GM11168 (cell line): ENCODE results near the gene CXCR2.
"Not testable (repeated sequence)": the region's sequence is repeated elsewhere in the genome, so short reads cannot be mapped to it uniquely, and the experiment has no call there.

ENCODE experiments used
- in situ Hi-C: fragments of 300-500 bp; cut with MboI; formaldehyde crosslinking; loops from one replicate; pipeline ENCODE4 v1.12.0; 2022; ENCODE audit warnings: low sequenced_read_pairs; ENCODE audit not compliant: unreplicated experiment

The CXCR2 gene

DNA sequence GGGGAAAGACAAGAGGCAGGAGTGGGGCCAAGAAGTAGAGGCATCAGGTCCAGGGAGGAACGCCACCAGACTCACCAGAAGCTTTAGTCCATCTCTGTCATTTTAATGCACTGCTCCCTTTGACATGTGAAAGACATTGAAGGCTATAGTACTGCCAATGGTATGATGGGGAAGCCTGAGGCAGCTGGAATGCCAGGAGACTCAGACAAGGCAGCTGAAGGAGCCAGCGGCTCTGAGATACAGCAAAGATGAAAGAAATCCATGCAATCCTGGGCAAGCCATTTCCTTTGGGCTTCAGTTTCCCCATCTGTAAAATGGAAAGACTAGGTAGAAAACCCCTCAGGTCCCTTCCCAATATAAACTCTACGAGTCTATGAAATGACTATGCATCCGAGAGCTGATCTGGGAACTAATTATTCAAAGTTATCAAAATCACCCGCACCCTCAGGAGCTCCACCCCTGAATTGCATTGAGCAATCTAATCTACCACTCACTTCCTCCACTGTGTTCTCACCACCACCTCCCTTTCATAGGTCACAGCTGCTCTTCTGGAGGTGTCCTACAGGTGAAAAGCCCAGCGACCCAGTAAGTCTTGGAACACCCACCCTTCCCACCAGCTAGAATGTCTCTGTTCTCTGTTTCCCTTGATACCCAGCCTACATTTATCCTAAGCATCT is 3.1 kb downstream of the CXCR2 start:
- in situ Hi-C loops, result no loop called here

DNA sequence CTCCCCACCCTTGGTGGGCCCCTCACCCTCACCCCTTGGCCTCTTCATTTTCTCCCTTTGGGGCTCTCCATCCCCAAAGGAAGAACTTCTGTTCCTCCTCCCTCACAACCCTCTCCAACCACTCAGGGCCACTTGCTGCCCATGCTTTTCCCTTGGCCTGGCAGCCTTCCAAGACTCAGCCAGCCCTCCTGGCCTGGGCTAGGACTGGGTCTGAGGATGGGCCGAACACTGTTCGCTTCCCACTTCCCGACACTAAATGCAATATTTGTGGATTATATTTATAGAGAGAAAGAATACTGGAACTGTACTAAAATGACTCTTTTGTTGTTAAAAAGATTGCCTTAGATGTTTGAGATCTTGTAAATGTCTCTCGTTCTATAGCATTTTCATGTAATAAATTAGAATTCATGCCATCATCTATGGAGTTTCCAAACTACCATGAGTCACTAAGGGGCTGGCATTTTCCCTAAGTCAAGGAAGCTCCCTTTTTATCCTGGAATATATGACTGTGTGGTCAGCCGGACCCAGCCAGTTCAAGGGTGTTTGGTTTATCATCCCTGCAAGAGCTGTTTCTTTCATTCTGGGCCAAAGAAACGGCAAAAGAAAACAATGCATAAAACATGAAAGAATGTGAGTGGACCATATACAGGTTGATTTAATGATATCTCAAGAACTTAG is 3.8 kb downstream of the CXCR2 start:
- in situ Hi-C loops, result no loop called here

DNA sequence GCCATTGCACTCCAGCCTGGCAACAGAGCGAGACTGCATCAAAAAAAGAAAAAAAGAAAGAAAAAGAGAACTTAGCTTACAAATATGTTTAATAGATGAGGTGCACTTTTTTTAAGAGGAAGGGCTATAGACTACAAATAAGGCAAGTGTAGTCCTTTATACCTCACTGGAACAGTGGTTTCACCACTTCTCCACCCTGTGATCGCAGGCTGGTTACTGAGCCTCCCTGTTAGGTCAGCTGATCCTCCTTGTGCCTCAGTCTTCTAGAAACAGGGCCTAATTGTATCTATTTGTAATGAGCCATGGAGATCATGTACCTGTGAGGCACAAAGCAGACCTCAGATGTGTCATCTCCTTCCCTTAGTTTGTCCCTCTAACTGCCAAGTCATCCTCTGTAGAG is 4.5 kb downstream of the CXCR2 start:
- in situ Hi-C loops, result no loop called here

DNA sequence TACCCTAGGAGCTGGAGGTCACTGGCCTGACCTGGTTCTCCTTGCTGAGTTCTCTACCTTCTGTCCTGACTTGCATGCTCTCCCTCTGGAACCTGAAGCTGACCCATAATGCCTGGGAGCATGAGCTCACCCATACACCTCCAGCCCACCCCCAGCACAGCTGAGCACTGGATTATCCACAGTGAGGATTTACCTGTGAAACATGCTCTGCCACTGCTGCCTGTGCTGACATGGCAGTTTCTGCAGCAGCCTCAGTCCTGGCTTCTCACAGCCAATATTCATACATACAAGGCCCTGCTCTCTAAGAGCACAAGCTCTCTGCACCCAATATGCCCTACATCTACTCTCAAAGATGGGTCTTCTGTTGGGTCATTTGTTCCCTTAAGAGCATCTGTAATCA is 5.0 kb downstream of the CXCR2 start:
- in situ Hi-C loops, result no loop called here

DNA sequence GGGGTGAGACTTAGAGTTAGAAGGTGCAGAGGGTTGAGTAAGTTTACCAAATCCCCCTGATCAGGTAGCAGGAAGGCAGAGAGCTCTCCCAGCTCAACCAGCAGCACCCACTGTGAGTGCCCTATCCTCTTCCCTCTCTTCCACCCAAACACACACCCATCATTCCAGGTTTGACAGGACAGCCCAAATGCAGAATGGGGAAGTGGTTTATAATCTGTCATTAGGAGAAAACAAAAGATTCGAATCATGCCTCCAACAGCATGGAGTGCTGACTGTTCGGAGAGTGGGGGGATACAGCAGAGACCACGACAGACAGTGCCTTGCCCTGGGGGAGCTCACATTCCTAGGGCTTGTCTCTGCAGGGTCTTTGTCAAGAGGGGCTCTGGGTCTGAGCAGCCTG is 11.7 kb downstream of the CXCR2 start:
- in situ Hi-C loops, result no loop called here

DNA sequence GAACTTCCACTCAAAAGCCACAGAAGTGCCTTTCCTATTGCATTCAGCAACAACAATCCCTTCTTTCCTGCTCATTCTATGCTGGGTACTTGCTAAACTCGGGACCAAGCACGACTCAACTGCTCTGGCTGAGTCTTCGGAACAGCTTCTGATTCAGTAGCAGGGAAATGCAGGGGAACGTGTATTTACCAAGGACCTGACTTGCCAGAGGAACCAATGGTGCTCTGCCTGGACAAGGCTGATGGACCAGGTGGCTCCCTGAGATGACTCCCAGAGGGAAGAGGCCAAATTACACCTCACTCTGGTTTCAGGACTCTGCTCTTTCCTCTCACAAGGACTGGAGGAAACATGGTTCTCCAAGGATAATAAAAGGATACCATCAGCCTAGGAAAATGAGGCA is 12.2 kb downstream of the CXCR2 start:
- in situ Hi-C loops, result no loop called here

DNA sequence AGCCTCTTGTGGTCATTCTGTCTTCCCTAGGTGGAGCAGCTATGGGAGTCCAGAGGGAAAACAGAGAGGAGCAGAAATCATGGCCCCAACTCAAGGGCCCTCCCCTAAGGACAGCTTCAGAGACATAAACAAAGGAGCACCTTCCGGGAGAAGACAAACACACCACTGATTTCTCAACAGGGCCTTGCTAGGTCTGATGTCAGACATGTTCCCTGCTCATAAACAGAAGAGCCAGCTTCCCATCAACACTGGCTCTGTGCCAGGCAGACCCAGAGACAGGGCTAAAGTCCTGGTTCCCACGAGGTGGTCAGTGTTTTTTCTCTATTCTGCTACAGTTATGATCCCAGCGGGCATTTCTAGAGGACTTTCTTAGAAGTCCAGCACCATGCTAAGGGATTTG is 19.3 kb downstream of the CXCR2 start:
- in situ Hi-C loops, result no loop called here

DNA sequence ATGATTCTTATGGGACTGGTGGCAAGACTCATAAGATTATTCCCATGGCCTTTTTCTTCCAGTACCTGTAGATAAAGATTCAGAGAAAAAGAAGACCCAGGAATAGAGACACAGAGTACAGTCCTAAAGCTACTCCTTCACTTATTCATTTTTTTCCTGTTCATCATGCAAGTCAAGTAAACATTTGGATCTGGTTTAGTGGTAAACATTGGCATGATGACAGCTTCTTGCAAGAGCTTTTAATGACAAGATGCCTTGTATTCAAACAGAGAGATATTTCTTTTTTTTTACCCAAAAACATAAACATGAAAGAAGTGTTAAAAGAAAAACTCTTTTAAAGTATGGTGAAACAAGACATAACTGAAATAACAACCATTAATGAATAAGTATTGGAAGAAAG is 20.2 kb downstream of the CXCR2 start:
- in situ Hi-C loops, result no loop called here

DNA sequence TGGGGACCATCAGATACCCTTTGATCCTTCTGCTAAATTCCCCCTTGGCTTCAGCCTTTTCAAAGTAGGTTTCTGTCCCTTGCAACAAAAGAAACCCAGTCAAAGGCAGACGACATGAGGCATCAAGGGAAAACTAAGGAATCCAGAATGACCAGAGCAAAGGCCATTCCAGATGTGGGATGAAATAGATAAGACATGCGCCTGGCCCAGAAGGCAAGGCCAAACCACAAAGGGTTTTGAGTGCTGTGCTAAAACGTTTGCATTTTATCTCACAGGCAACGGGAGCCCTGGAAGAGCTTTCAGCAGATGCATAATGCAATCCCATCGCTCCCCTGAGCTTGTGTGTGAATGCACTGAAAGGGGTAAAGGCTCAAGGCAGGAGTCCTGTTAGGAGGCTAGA is 23.3 kb downstream of the CXCR2 start:
- in situ Hi-C loops, result no loop called here

DNA sequence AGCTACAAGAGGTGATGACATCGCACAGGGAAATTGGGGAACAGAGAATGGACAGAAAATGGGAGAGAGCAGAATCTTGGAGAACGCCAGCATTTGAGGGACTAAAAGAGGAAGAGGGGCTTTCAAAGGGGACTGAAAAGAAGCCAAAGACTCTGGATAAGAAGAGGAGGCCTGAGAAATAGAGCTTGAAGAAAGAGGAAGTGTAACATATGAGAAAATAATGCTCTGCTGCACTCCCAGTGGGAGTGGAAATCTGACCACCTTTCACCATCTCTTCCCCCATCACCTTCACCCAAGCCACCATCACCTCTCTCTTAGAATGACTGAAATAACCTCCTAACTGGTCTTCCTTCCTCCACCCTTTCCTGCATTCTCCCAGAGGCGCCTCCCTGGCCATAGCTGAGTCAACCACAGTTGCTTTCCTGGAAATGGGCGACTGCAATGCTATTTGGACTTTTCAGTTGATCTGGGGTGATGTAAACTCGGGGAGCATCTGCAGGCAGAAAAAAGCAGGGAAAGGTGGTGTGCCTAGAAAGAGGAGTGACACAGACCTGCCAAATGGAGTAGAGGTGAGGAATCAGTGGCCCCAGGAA is 24.1 kb downstream of the CXCR2 start:
- in situ Hi-C loops, result no loop called here

DNA sequence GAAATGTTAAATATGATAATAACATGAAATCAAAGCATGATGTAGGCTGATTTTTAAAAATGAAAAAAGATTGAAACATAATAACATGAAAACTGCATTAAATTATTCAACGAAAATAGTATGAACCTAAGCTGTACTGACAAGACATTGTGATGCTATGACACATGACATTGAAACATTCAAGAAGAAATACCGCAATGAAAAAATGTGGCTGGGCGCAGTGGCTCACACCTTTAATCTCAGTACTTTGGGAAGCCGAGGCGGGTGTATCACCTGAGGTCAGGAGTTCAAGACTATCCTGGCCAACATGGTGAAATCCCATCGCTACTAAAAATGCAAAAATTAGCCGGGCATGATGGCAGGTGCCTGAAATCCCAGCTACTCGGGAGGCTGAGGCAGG is 26.3 kb downstream of the CXCR2 start:
- in situ Hi-C loops, result no loop called here

DNA sequence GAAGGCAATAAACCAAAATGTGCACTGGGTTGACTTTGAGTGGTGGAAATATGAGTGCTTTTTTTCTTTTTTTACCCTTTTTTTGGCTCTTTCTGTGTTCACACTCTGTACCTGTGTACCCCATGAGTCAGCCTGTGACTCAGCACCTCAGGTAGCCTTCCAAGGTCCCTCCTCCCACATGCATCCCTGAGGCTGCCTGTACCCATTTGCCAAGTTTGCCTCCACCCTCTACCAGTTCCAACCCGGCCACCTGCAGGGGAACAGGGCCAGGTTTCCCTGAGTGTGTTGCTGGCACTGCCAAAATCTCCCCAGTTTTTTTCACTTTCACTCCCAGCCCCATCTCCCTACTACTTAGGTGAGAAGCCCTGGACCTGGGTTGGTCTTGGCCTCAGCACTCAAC is 26.9 kb downstream of the CXCR2 start:
- in situ Hi-C loops, result no loop called here

DNA sequence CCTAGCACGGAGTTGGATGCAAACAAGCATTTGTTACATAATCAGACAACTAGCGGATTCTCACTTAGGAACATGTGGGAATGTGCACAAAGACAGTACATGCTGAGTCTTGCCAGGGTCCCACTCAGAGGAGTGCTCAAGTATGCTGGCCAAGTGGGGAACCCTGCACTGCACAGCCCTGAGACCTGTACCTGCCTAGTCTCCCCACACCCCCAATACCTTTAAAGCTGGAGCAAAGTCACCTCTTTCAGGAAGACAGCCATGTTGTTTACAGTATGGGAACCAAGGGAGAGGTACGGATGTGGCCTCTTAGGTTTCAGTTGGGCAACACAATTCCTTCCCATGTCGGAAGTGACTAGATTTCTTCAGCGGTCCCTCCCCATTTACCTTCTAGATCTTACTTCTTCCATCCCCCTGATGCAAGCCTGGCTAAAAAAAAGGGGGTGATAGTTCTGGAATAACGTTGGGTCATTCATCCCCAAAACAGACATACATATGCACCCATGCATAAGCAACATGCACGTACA is 30.2 kb downstream of the CXCR2 start:
- in situ Hi-C loops, result no loop called here

DNA sequence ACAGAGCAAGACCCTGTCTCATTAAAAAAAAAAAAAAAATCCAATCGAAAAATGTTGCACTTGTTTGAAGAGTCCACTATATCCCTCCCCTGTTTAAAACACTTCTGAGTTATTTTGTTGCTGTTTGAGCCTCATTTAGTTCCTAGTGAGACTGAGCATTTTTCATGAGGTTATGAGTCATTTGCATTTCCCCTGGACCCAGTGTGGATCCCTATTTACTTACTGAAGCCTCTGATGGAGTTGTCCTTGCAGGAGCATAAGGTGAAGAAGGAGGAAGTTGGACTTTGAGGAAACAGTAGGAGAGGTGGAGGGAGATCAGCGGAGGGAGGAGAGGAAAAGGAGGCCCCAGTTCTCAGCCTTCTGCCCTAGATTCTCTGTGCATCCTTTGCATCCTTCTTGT is 35.8 kb downstream of the CXCR2 start:
- in situ Hi-C loops, result no loop called here

DNA sequence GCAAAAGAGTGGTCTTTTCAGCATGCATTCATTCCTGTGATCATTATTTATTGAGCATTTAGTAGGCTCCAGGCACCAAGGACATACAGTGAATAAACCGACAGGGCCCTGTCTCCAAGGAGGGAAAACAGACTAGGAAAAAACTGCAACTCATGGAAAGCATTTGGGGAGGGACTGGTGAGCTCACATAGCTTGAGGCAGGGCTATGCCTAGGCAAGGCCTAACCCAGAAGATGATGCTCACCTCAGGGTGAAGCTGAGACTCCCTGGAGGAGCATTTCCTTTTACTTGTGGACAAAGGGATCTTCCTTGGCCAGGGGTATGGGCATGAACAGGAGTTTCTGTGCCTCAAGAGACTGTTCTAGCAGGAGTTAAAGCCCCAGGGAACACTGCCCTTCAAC is 37.0 kb downstream of the CXCR2 start:
- in situ Hi-C loops, result no loop called here

DNA sequence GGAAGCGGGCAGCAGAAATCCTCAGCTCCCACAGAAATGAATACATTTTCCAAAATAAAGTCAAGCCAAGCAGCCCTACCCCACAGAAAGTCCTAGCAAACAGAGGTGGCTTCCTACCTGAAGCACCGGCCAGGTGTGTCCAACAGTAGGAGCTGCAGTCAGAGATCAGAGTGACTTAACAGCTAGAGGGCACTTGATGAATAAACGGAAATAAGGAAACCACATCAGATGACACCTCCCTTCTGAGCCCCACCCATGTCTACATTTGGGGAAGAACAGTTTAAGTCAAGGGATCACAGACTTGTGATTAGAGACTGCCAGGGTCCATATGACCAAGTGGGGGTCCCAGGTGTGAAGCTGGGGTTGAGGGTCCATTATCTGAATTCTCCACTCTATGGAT is 41.0 kb downstream of the CXCR2 start, which contains the start of gene CXCR1:
CXCR1 (minus strand) TSS at position 172 of the 400 bp plus-strand sequence. CDS start 1,751 bp downstream, outside the sequence.
- in situ Hi-C loops, result no loop called here

DNA sequence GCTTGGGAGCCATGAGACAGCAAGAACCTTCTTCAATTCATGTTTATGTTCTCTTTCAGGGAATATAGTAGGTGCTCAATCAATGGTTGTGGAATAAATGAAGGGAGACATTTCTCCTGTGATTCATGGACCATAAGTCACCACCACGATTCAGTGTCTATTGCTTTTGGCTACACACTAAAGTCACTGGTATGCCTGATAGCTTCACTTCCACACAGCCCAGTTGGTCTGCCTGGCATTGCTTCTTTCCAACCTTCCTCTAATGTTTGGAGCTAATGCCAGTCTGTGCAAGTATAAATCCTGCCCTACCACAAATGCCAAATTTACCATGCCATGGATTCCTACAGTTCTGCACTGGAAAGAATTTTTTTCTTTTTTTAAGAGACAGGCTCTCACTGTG is 42.2 kb downstream of the CXCR2 start:
- in situ Hi-C loops, result no loop called here

DNA sequence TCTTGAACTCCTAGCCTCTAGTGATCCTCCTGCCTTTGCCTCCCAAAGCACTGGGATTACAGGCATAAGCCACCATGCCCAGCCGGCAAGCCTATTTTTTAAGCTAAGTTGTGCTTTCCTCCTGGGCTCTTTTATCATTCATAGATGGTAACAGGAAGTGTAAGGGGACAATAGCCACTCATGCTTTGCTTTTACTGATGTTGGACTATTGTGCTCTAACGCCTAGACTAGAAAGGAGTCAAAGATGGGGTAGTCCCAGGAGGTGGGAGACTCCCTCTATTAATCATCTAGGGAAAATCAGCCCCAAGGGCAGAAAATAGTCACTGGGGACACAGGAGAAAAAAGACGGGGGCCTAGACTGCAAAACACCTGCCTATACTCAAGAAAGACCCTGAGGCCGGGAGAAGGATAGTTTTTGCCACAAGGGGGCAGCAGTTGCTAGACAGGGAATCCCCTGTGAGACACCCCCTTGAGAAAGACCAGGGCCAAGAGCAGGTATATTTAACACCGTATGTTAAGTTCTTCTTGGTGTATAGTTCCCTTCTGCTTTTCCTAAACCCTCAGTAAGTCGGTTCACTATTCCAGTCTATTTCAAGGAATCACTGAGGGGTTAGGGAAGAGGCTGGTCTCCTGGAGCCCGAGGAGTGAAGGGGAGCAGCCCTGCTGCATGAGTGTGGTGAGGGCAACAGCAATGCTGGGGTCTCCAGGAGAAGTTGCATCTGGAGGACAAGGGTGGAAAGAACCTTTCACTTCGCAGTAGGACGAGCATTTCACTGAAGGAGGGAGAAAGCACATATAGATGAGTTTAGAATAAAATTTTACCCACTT is 43.0 kb downstream of the CXCR2 start:
- in situ Hi-C loops, result no loop called here

DNA sequence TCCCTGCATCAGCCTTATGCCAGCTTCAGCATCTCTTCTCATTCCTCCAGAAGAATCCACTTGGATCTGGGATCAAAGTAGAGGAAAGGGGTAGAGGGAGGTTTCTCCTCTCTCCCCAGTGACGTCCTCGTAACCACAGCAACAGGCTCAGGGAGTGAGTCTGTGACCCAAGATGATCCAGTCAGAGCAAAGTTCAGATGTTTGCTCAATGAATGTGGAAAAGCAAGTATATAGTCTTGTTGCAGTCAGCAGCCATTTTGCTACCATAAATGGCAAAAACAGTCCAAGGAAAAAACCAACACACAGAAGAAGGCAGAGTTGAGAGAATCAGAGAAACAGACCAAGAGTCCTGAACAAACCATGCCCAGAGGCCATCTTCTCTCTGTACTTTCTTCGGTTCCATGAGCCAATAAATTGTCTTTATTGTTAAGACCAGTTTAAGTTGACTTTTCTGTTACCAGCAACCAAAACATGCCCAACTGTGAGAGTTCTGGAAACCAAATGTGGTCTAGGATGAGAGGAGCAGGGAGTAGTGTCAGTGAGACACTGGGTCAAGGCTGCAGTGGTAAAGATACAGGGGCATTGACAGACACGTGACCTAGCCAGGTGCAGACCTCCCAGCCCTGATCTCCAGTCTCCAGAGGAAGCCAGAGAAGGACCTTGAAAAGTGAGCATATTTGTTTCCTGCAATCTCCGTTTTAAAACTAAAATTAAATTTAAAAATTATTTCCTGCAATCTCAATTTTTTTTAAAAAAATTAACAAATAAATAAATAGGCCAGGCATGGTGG is 44.1 kb downstream of the CXCR2 start:
- in situ Hi-C loops, result no loop called here

DNA sequence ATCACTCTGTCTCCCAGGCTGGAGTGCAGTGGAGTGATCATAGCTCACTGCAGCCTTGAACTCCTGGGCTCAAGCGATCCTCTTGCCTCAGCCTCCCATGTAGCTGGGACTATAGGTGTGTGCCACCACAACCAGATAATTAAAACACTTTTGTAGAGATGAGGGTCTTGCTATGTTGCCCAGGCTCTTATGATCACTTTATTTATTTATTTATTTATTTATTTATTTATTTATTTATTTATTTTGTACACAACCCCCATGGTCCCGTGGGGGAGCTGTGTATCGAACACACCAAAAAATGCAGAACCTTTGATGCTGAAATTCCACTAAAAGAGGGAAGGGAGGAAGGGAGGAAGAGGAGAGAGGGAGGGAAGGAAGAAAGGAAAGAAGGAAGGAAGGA is 45.9 kb downstream of the CXCR2 start:
- in situ Hi-C loops, result not testable (repeated sequence)
